Omental fat pad (tissue), 4 donors: Measurements from ENCODE around the gene MAPT. TPM values are rescaled to one million over a fixed set of nuclear protein-coding genes. Genes with fewer than 3 reads are reported as not detected.

Experiments
- ATAC-seq: fragments of 150-250 bp; one replicate; pipeline ENCODE4 v1.9.1; 2016; ENCODE audit warnings: mild to moderate bottlenecking, moderate library complexity; ENCODE audit not compliant: low FRiP score
- DNase-seq: peaks from one replicate; pipeline ENCODE4 v3.0.0-alpha.2; 2019; ENCODE audit warnings: low spot score
- CTCF ChIP-seq, 3 donors: fragments of 450-650 bp; IDR thresholded peaks; one replicate each; pipeline ENCODE4 v1.5.1; 2016 to 2017; ENCODE audit warnings: antibody characterized with exemption in 3 of 3, mild to moderate bottlenecking in 3 of 3, moderate library complexity in 2 of 3
- total RNA-seq, 4 donors: library from RNA; depleted of rRNA; stranded (reverse); fragments of >200 nt; gene quantifications; one replicate each; pipeline ENCODE4 v1.1.0, GENCODE V29; 2016

MAPT gene
- total RNA-seq, 4 donors from 2014 or later = 4.3 to 18.2 (median 6.4) TPM

- TF ChIP-seq CTCF (IDR thresholded peaks at IDR 0.05) = no peak
- ATAC-seq = no peak
- no peak for DNase-seq
These were observed 98.5 kb downstream of the MAPT start for GRCh38 chr17:45992904-45993303.

- DNase-seq (no peak), ATAC-seq (no peak)
- TF ChIP-seq CTCF (IDR thresholded peaks at IDR 0.05) = no peak
These were observed 99.7 kb downstream of the MAPT start for GRCh38 chr17:45993962-45994627.

- ATAC-seq = no peak
- no peak for DNase-seq
- TF ChIP-seq CTCF (IDR thresholded peaks at IDR 0.05) = no peak
These were observed 100.6 kb downstream of the MAPT start for GRCh38 chr17:45994987-45995386.

- no peak for TF ChIP-seq CTCF (IDR thresholded peaks at IDR 0.05)
- no peak for DNase-seq
- no peak for ATAC-seq
These were observed 101.4 kb downstream of the MAPT start for GRCh38 chr17:45995627-45996270.

- no peak for DNase-seq
- ATAC-seq = no peak
- no peak for TF ChIP-seq CTCF (IDR thresholded peaks at IDR 0.05)
These were observed 102.1 kb downstream of the MAPT start for GRCh38 chr17:45996282-45996937.

GRCh38 chr17:45997166-45997565 lies 102.8 kb downstream of the MAPT start:
- no peak for TF ChIP-seq CTCF (IDR thresholded peaks at IDR 0.05)
- ATAC-seq = no peak
- no peak for DNase-seq
